ENCODE measurements around the gene ZNF536. TPM values are rescaled to one million over a fixed set of nuclear protein-coding genes. Genes with fewer than 3 reads are reported as not detected.

The ZNF536 gene
- total and polyA plus RNA-seq, 2 of the 4 experiments (the other 2 are of a cell fraction) = not detected

GRCh38 chr19:30351774-30352173, 20.4 kb upstream of the ZNF536 start:
- TF ChIP-seq RFX5 (IDR thresholded peaks at IDR 0.05; ENCODE audit: low read depth, low read length) = no peak
- no peak for TF ChIP-seq CTCF (conservative IDR thresholded peaks at IDR 0.05; ENCODE audit: low read depth, low read length)
- TF ChIP-seq SMC3 (IDR thresholded peaks at IDR 0.05; ENCODE audit: low read depth, low read length) = no peak
- no peak for TF ChIP-seq CEBPB (IDR thresholded peaks at IDR 0.05; ENCODE audit: low read depth, low read length)
- no peak for TF ChIP-seq FOS (IDR thresholded peaks at IDR 0.05; ENCODE audit: low read depth, low read length)
- no peak for TF ChIP-seq ELK1 (IDR thresholded peaks at IDR 0.05; ENCODE audit: borderline replicate concordance, low read depth, low read length)
- TF ChIP-seq MAZ (IDR thresholded peaks at IDR 0.05; ENCODE audit: borderline replicate concordance, low read depth, low read length) = no peak
- TF ChIP-seq POLR2A (IDR thresholded peaks at IDR 0.05; ENCODE audit: low read depth, low read length) = no peak
- TF ChIP-seq RAD21 (IDR thresholded peaks at IDR 0.05; ENCODE audit: low read length) = no peak
- no peak for TF ChIP-seq RCOR1 (IDR thresholded peaks at IDR 0.05; ENCODE audit: insufficient replicate concordance, low read length)
- ATAC-seq (ENCODE audit: low read depth) (no peak), DNase-seq (no peak)
- Histone ChIP-seq H3K79me1 (ENCODE audit: low read depth in 1 of 2, low read length in 2 of 2) (no peaks in the 10 kb centered on the region), H3K9me3 (ENCODE audit: control insufficient read depth, insufficient read depth, low read length) (peaks cover 19% of the 10 kb centered on the region; the same call in 1 of the 2 replicates), H3K18ac (ENCODE audit: low read depth, low read length) (no peak overlapping the region), H3K56ac (ENCODE audit: extremely low read depth, insufficient read depth, low read length) (no peak overlapping the region), H2AFZ (replicated peaks; ENCODE audit: low read length, poor library complexity) (no peak overlapping the region), H4K8ac (ENCODE audit: low read depth in 2 of 2, low read length in 2 of 2) (no peak overlapping the region), H2BK5ac (ENCODE audit: low read depth, low read length, poor library complexity, severe bottlenecking) (no peak overlapping the region), H2BK15ac (ENCODE audit: low read depth, low read length) (no peak overlapping the region), H4K20me1 (ENCODE audit: insufficient read depth, low read length) (no peaks in the 10 kb centered on the region), H3K36me3 (ENCODE audit: control insufficient read depth, insufficient read depth, low read length) (no peaks in the 10 kb centered on the region), H2BK20ac (ENCODE audit: low read depth, low read length) (no peak overlapping the region), H3K4me1 (ENCODE audit: control insufficient read depth, insufficient read depth, low read length) (no peaks in the 10 kb centered on the region), H3K9ac (ENCODE audit: low read depth, low read length) (no peak overlapping the region), H4K91ac (ENCODE audit: insufficient read depth, low read depth, low read length) (no peak overlapping the region), H3K4ac (ENCODE audit: low read depth, low read length) (no peak overlapping the region), H3K14ac (replicated peaks; ENCODE audit: low read depth, low read length) (no peak overlapping the region), H3K4me3 (ENCODE audit: insufficient read depth, low read depth, low read length) (no peak overlapping the region), H2AK9ac (replicated peaks; ENCODE audit: low read depth, low read length, poor library complexity) (no peak overlapping the region), H3K27me3 (ENCODE audit: control insufficient read depth, insufficient read depth, low read length) (no peaks in the 10 kb centered on the region), H3K9me1 (ENCODE audit: insufficient read depth, low read length) (no peaks in the 10 kb centered on the region), H4K5ac (ENCODE audit: low read depth, low read length) (no peak overlapping the region), H3K23ac (ENCODE audit: low read depth, low read length) (no peak overlapping the region), H2BK120ac (ENCODE audit: low read depth, low read length) (no peak overlapping the region), H2AK5ac (ENCODE audit: low read depth, low read length) (no peak overlapping the region), H3K27ac (ENCODE audit: insufficient read depth, low read length) (no peak overlapping the region), H3K4me2 (ENCODE audit: low read depth, low read length) (no peak overlapping the region)
- in situ Hi-C loops (cut with MboI; ENCODE audit: low sequenced_read_pairs) (no loop called here), dilution Hi-C loops (cut with HindIII; ENCODE audit: low sequenced_read_pairs, unreplicated experiment) (no loop called here), intact Hi-C loops (cut with micrococcal nuclease) (no loop called here)
- ChIA-PET CTCF (interaction anchor here (1.1 kb wide), 1 partner anchor 12 kb away, joined by 4 read pairs; no protein-coding TSS in a partner anchor), POLR2A (ENCODE audit: unreplicated experiment) (no interaction called here)
- BruUV-seq (replicated peaks) = no TSS peak
- WGBS, 2 experiments (ENCODE audit: extremely low coverage in 2 of 2, insufficient read length in 1 of 2) = no CpG with 5 or more reads among the region's 2 CpGs

Data from IMR-90 (cell line).